Measurements from ENCODE around the gene CST7.

Gene CST7

GRCh38 chr20:24966317-24967012 is 17.4 kb downstream of the CST7 start:
- no peak for DNase-seq

- no peak for DNase-seq
These were observed 19.3 kb downstream of the CST7 start for GRCh38 chr20:24968278-24968800.

GRCh38 chr20:24969186-24970029 is 20.3 kb downstream of the CST7 start:
- no peak for DNase-seq

GRCh38 chr20:24970030-24970553 is 21.0 kb downstream of the CST7 start:
- DNase-seq, result no peak

GRCh38 chr20:24970754-24971153 is 21.7 kb downstream of the CST7 start:
- DNase-seq, result no peak

GRCh38 chr20:24971376-24972101 is 22.5 kb downstream of the CST7 start:
- DNase-seq, result no peak

- no peak for DNase-seq
These were observed 23.3 kb downstream of the CST7 start for GRCh38 chr20:24972341-24972740.

- no peak for DNase-seq
These were observed 28.3 kb downstream of the CST7 start for GRCh38 chr20:24977336-24977735.

GRCh38 chr20:24977797-24978196 is 28.7 kb downstream of the CST7 start:
- no peak for DNase-seq

- DNase-seq, result no peak
These were observed 29.4 kb downstream of the CST7 start for GRCh38 chr20:24978513-24978912.

GRCh38 chr20:24979036-24979960 is 30.2 kb downstream of the CST7 start:
- DNase-seq, result no peak

- no peak for DNase-seq
These were observed 31.4 kb downstream of the CST7 start for GRCh38 chr20:24980291-24981053.

- no peak for DNase-seq
These were observed 32.2 kb downstream of the CST7 start for GRCh38 chr20:24981282-24981681.

GRCh38 chr20:24981790-24982189 is 32.7 kb downstream of the CST7 start:
- DNase-seq, result no peak

GRCh38 chr20:24983896-24984295 is 34.8 kb downstream of the CST7 start:
- DNase-seq, result no peak

GRCh38 chr20:24984961-24985640 is 36.0 kb downstream of the CST7 start:
- DNase-seq, result no peak

GRCh38 chr20:24985802-24986201 is 36.7 kb downstream of the CST7 start:
- no peak for DNase-seq

GRCh38 chr20:24986436-24987015 is 37.5 kb downstream of the CST7 start:
- DNase-seq, result peak; percentile 63

GRCh38 chr20:24987244-24987643 is 38.2 kb downstream of the CST7 start:
- no peak for DNase-seq

Data from NCI-H1092 (cell line).